Stimulated activated effector memory CD8-positive, alpha-beta T cell treated with anti-CD3 and anti-CD28 coated beads, Interleukin-12 subunit alpha, Interleukin-12 subunit beta, amount 100 ng/mL, for 72 hours (primary cell): ENCODE data around the gene ITGBL1.
A peak's percentile ranks its signal among the peaks of the same experiment; 100 is the strongest.

Experiments
- ATAC-seq: fragments of 150-1000 bp; cut with Tn5 transposase; 2 replicates; pipeline ENCODE4 v1.10.0; 2021
- DNase-seq, 2 donors: peaks; one replicate each; pipeline ENCODE4 v3.0.0; 2021 to 2022; ENCODE audit warnings: low spot score in 2 of 2
- H3K27ac Mint-ChIP-seq: one replicate; pipeline ENCODE4 v1.8.0; 2022; ENCODE audit warnings: mild to moderate bottlenecking, mixed read lengths
- H3K36me3 Mint-ChIP-seq: one replicate; pipeline ENCODE4 v1.8.0; 2022; ENCODE audit warnings: mild to moderate bottlenecking, mixed read lengths
- H3K4me1 Mint-ChIP-seq: one replicate; pipeline ENCODE4 v1.8.0; 2022; ENCODE audit warnings: mixed read lengths
- H3K4me3 Mint-ChIP-seq: one replicate; pipeline ENCODE4 v1.8.0; 2022; ENCODE audit warnings: mild to moderate bottlenecking, mixed read lengths
- H3K9me3 Mint-ChIP-seq: one replicate; pipeline ENCODE4 v1.8.0; 2022; ENCODE audit warnings: mixed read lengths

Gene ITGBL1

GRCh38 chr13:101697745-101698144, 245.3 kb downstream of the ITGBL1 start:
- DNase-seq (no peak), ATAC-seq (no peak)
- no peaks in the 10 kb centered on the region for H3K9me3 Mint-ChIP-seq
- H3K27ac Mint-ChIP-seq = no peak overlapping the region
- H3K4me1 Mint-ChIP-seq = no peaks in the 10 kb centered on the region
- no peaks in the 10 kb centered on the region for H3K36me3 Mint-ChIP-seq
- H3K4me3 Mint-ChIP-seq = no peak overlapping the region

- no peak for ATAC-seq
- Mint-ChIP-seq H3K27ac (no peak overlapping the region), H3K9me3 (no peaks in the 10 kb centered on the region), H3K36me3 (no peaks in the 10 kb centered on the region), H3K4me3 (no peak overlapping the region), H3K4me1 (no peaks in the 10 kb centered on the region)
- DNase-seq = no peak
Measured at GRCh38 chr13:101698400-101698799, 245.9 kb downstream of the ITGBL1 start.

GRCh38 chr13:101700598-101700997, 248.1 kb downstream of the ITGBL1 start:
- H3K4me1 Mint-ChIP-seq = no peaks in the 10 kb centered on the region
- H3K27ac Mint-ChIP-seq = no peak overlapping the region
- no peaks in the 10 kb centered on the region for H3K9me3 Mint-ChIP-seq
- no peak for DNase-seq
- no peak for ATAC-seq
- no peaks in the 10 kb centered on the region for H3K36me3 Mint-ChIP-seq
- H3K4me3 Mint-ChIP-seq = no peak overlapping the region

- H3K4me3 Mint-ChIP-seq = no peak overlapping the region
- no peak overlapping the region for H3K27ac Mint-ChIP-seq
- H3K36me3 Mint-ChIP-seq = no peaks in the 10 kb centered on the region
- DNase-seq = no peak
- no peak for ATAC-seq
- H3K9me3 Mint-ChIP-seq = no peaks in the 10 kb centered on the region
- H3K4me1 Mint-ChIP-seq = peaks cover 8% of the 10 kb centered on the region
Measured at GRCh38 chr13:101703081-101703480, 250.6 kb downstream of the ITGBL1 start.

- ATAC-seq (no peak), DNase-seq (no peak)
- Mint-ChIP-seq H3K4me1 (peaks cover 8% of the 10 kb centered on the region), H3K4me3 (no peak overlapping the region), H3K9me3 (no peaks in the 10 kb centered on the region), H3K36me3 (no peaks in the 10 kb centered on the region), H3K27ac (no peak overlapping the region)
Measured at GRCh38 chr13:101703838-101704237, 251.4 kb downstream of the ITGBL1 start.

GRCh38 chr13:101706651-101707050, 254.2 kb downstream of the ITGBL1 start:
- Mint-ChIP-seq H3K4me1 (peaks cover 8% of the 10 kb centered on the region), H3K4me3 (no peak overlapping the region), H3K36me3 (no peaks in the 10 kb centered on the region), H3K9me3 (no peaks in the 10 kb centered on the region), H3K27ac (no peak overlapping the region)
- peak; percentile 57 for ATAC-seq
- no peak for DNase-seq

- Mint-ChIP-seq H3K27ac (no peak overlapping the region), H3K36me3 (no peaks in the 10 kb centered on the region)
Measured at GRCh38 chr13:101707659-101708058, 255.2 kb downstream of the ITGBL1 start.

GRCh38 chr13:101708115-101708514, 255.6 kb downstream of the ITGBL1 start:
- H3K4me1 Mint-ChIP-seq = peaks cover 8% of the 10 kb centered on the region
- DNase-seq = no peak
- H3K36me3 Mint-ChIP-seq = no peaks in the 10 kb centered on the region
- no peak for ATAC-seq
- no peak overlapping the region for H3K27ac Mint-ChIP-seq
- no peak overlapping the region for H3K4me3 Mint-ChIP-seq
- H3K9me3 Mint-ChIP-seq = no peaks in the 10 kb centered on the region

More at GRCh38 chr13:101707659-101708058, 255.2 kb downstream of the ITGBL1 start:
- Mint-ChIP-seq H3K9me3 (no peaks in the 10 kb centered on the region), H3K4me1 (peaks cover 8% of the 10 kb centered on the region), H3K4me3 (no peak overlapping the region)
- DNase-seq (no peak), ATAC-seq (no peak)

- ATAC-seq (no peak), DNase-seq (no peak)
- no peak overlapping the region for H3K4me3 Mint-ChIP-seq
- H3K27ac Mint-ChIP-seq = no peak overlapping the region
- H3K4me1 Mint-ChIP-seq = peaks cover 8% of the 10 kb centered on the region
- no peaks in the 10 kb centered on the region for H3K9me3 Mint-ChIP-seq
- no peaks in the 10 kb centered on the region for H3K36me3 Mint-ChIP-seq
Measured at GRCh38 chr13:101709952-101710351, 257.5 kb downstream of the ITGBL1 start.

GRCh38 chr13:101711307-101712025, 259.0 kb downstream of the ITGBL1 start:
- no peak overlapping the region for H3K27ac Mint-ChIP-seq
- DNase-seq = no peak
- no peaks in the 10 kb centered on the region for H3K9me3 Mint-ChIP-seq
- ATAC-seq = peak; percentile 63
- H3K4me1 Mint-ChIP-seq = peaks cover 7% of the 10 kb centered on the region
- no peak overlapping the region for H3K4me3 Mint-ChIP-seq
- H3K36me3 Mint-ChIP-seq = no peaks in the 10 kb centered on the region

- no peak for DNase-seq
- ATAC-seq = no peak
- H3K4me3 Mint-ChIP-seq = no peak overlapping the region
- H3K36me3 Mint-ChIP-seq = no peaks in the 10 kb centered on the region
- H3K9me3 Mint-ChIP-seq = no peaks in the 10 kb centered on the region
- no peak overlapping the region for H3K27ac Mint-ChIP-seq
- peaks cover 1% of the 10 kb centered on the region for H3K4me1 Mint-ChIP-seq
Measured at GRCh38 chr13:101712026-101712348, 259.5 kb downstream of the ITGBL1 start.

GRCh38 chr13:101714195-101714594, 261.7 kb downstream of the ITGBL1 start:
- Mint-ChIP-seq H3K9me3 (no peaks in the 10 kb centered on the region), H3K27ac (no peak overlapping the region), H3K4me3 (no peak overlapping the region), H3K36me3 (no peaks in the 10 kb centered on the region), H3K4me1 (no peaks in the 10 kb centered on the region)
- ATAC-seq = no peak
- no peak for DNase-seq

- Mint-ChIP-seq H3K4me3 (no peak overlapping the region), H3K4me1 (no peaks in the 10 kb centered on the region), H3K27ac (no peak overlapping the region), H3K36me3 (no peaks in the 10 kb centered on the region), H3K9me3 (no peaks in the 10 kb centered on the region)
- ATAC-seq (no peak), DNase-seq (no peak)
Measured at GRCh38 chr13:101717353-101717752, 264.9 kb downstream of the ITGBL1 start.

GRCh38 chr13:101718496-101718895, 266.0 kb downstream of the ITGBL1 start:
- no peaks in the 10 kb centered on the region for H3K36me3 Mint-ChIP-seq
- no peak overlapping the region for H3K4me3 Mint-ChIP-seq
- no peaks in the 10 kb centered on the region for H3K9me3 Mint-ChIP-seq
- no peaks in the 10 kb centered on the region for H3K4me1 Mint-ChIP-seq
- ATAC-seq (no peak), DNase-seq (no peak)
- H3K27ac Mint-ChIP-seq = no peak overlapping the region

GRCh38 chr13:101726681-101727080, 274.2 kb downstream of the ITGBL1 start:
- H3K4me1 Mint-ChIP-seq = no peaks in the 10 kb centered on the region
- no peak overlapping the region for H3K4me3 Mint-ChIP-seq
- ATAC-seq = no peak
- DNase-seq = no peak
- no peaks in the 10 kb centered on the region for H3K36me3 Mint-ChIP-seq
- no peak overlapping the region for H3K27ac Mint-ChIP-seq
- no peaks in the 10 kb centered on the region for H3K9me3 Mint-ChIP-seq

- H3K4me1 Mint-ChIP-seq = no peaks in the 10 kb centered on the region
- H3K9me3 Mint-ChIP-seq = no peaks in the 10 kb centered on the region
- no peak overlapping the region for H3K4me3 Mint-ChIP-seq
- H3K36me3 Mint-ChIP-seq = no peaks in the 10 kb centered on the region
- ATAC-seq (no peak), DNase-seq (no peak)
- H3K27ac Mint-ChIP-seq = no peak overlapping the region
Measured at GRCh38 chr13:101727118-101727517, 274.6 kb downstream of the ITGBL1 start.

GRCh38 chr13:101728021-101728420, 275.5 kb downstream of the ITGBL1 start:
- Mint-ChIP-seq H3K4me3 (no peak overlapping the region), H3K27ac (no peak overlapping the region), H3K9me3 (no peaks in the 10 kb centered on the region), H3K36me3 (no peaks in the 10 kb centered on the region), H3K4me1 (no peaks in the 10 kb centered on the region)
- no peak for ATAC-seq
- no peak for DNase-seq
